ENCODE data around the gene LILRA6.

GRCh38 chr19:54209811-54210494 is 32.6 kb downstream of the LILRA6 start:
- TF ChIP-seq CTCF (IDR thresholded peaks at IDR 0.05) (no peak), POLR2A (IDR thresholded peaks at IDR 0.05) (no peak)

All from vagina (tissue), 2 donors.